IPS DF 4.7 (cell line): ENCODE measurements around the gene CCDC3.
"Not testable (repeated sequence)": the region's sequence is repeated elsewhere in the genome, so short reads cannot be mapped to it uniquely, and the experiment has no call there.

ENCODE experiments used
- DNase-seq: peaks from one replicate; pipeline ENCODE4 v3.0.0-alpha.2; 2013; ENCODE audit warnings: low spot score; ENCODE audit errors: extremely low read depth

The CCDC3 gene

GRCh38 chr10:13001887-13002212 lies 337 bp upstream of the CCDC3 start:
- no peak for DNase-seq

- no peak for DNase-seq
These were observed 1.1 kb downstream of the CCDC3 start for GRCh38 chr10:13000431-13000830.

- DNase-seq = no peak
These were observed 1.7 kb downstream of the CCDC3 start for GRCh38 chr10:12999849-13000248.

GRCh38 chr10:12995425-12995861 lies 6.1 kb downstream of the CCDC3 start:
- no peak for DNase-seq

- DNase-seq = no peak
These were observed 7.9 kb downstream of the CCDC3 start for GRCh38 chr10:12993595-12993994.

GRCh38 chr10:12985347-12985746 lies 16.2 kb downstream of the CCDC3 start:
- DNase-seq = no peak

- no peak for DNase-seq
These were observed 17.3 kb downstream of the CCDC3 start for GRCh38 chr10:12984165-12984747.

GRCh38 chr10:12983568-12983967 lies 17.9 kb downstream of the CCDC3 start:
- not testable (repeated sequence) for DNase-seq

GRCh38 chr10:12981570-12981969 lies 19.9 kb downstream of the CCDC3 start:
- no peak for DNase-seq

GRCh38 chr10:12980713-12981306 lies 20.7 kb downstream of the CCDC3 start:
- no peak for DNase-seq

- no peak for DNase-seq
These were observed 21.3 kb downstream of the CCDC3 start for GRCh38 chr10:12980102-12980661.

GRCh38 chr10:12978891-12979290 lies 22.6 kb downstream of the CCDC3 start:
- DNase-seq = no peak

- no peak for DNase-seq
These were observed 25.6 kb downstream of the CCDC3 start for GRCh38 chr10:12975906-12976305.

GRCh38 chr10:12975266-12975665 lies 26.2 kb downstream of the CCDC3 start:
- DNase-seq = peak; percentile 7

GRCh38 chr10:12974491-12975199 lies 26.9 kb downstream of the CCDC3 start:
- no peak for DNase-seq

- no peak for DNase-seq
These were observed 27.4 kb downstream of the CCDC3 start for GRCh38 chr10:12974078-12974477.

GRCh38 chr10:12973149-12973718 lies 28.3 kb downstream of the CCDC3 start:
- DNase-seq = no peak

GRCh38 chr10:12972146-12972545 lies 29.4 kb downstream of the CCDC3 start:
- DNase-seq = no peak

- no peak for DNase-seq
These were observed 30.3 kb downstream of the CCDC3 start for GRCh38 chr10:12971001-12971788.

- no peak for DNase-seq
These were observed 31.6 kb downstream of the CCDC3 start for GRCh38 chr10:12969951-12970350.

- DNase-seq = no peak
These were observed 35.4 kb downstream of the CCDC3 start for GRCh38 chr10:12966067-12966466.
